ENCODE data around the gene FKBP6.
"Not testable (repeated sequence)": the region's sequence is repeated elsewhere in the genome, so short reads cannot be mapped to it uniquely, and the experiment has no call there.

- not testable (repeated sequence) for TF ChIP-seq CTCF (IDR thresholded peaks at IDR 0.05; ENCODE audit: insufficient read depth, low read depth, low read length); EZH2 (IDR thresholded peaks at IDR 0.05; ENCODE audit: insufficient read depth, low read length)
Observed at GRCh38 chr7:73320009-73320408, 8.0 kb upstream of the FKBP6 start.
